Breast epithelium (tissue), 3 donors: ENCODE measurements around the gene UMODL1.

Experiments
- POLR2A ChIP-seq: fragments of 450-650 bp; IDR thresholded peaks from one replicate; pipeline ENCODE4 v1.6.1; 2016; ENCODE audit warnings: antibody characterized with exemption, mild to moderate bottlenecking, moderate library complexity
- TF ChIP-seq, protein P1 (sequence below), 3 donors: fragments of 450-650 bp; IDR thresholded peaks; one replicate each; pipeline ENCODE4 v1.5.1; 2016 to 2017; ENCODE audit warnings: antibody characterized with exemption in 3 of 3, mild to moderate bottlenecking in 3 of 3, moderate library complexity in 3 of 3

DNA sequence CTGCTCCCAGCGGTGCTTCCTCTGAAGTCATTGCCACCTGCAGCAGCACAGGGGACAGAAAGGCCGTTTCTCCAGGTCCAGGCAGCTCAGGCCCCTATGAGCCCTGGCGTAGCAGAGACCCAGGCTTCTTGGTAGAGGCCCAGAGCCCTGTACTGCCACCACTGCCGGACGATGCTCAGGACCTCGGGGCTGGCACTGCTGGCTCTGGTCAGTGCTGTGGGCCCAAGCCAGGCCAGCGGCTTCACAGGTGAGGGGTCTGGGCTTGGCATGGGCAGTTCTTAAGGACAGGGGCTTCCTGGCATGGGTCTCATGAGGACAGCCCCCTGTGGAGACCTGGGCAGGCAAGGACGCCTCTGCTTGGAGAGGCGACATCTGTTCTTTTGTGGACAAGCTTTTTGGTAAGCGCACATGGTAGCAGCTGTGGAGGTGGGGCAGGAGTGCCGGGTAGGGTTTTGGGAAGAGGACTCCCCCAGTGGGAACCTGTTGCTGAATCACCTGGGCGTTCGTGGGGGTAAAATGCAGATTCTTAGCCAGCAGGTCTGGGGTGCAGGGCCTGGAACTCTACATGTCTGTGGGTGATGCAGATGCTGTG lies at the start of gene UMODL1:
- no peak for TF ChIP-seq POLR2A
- TF ChIP-seq, protein P1, sequence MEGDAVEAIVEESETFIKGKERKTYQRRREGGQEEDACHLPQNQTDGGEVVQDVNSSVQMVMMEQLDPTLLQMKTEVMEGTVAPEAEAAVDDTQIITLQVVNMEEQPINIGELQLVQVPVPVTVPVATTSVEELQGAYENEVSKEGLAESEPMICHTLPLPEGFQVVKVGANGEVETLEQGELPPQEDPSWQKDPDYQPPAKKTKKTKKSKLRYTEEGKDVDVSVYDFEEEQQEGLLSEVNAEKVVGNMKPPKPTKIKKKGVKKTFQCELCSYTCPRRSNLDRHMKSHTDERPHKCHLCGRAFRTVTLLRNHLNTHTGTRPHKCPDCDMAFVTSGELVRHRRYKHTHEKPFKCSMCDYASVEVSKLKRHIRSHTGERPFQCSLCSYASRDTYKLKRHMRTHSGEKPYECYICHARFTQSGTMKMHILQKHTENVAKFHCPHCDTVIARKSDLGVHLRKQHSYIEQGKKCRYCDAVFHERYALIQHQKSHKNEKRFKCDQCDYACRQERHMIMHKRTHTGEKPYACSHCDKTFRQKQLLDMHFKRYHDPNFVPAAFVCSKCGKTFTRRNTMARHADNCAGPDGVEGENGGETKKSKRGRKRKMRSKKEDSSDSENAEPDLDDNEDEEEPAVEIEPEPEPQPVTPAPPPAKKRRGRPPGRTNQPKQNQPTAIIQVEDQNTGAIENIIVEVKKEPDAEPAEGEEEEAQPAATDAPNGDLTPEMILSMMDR (IDR thresholded peaks at IDR 0.05), result no peak
